KBM-7 (cell line): ENCODE measurements around the gene GPR160.
A peak's percentile ranks its signal among the peaks of the same experiment; 100 is the strongest.

ENCODE experiments used
- DNase-seq: peaks from one replicate; pipeline ENCODE4 v3.0.0-alpha.2; 2015
- in situ Hi-C: fragments of 300-500 bp; cut with MboI; formaldehyde crosslinking; loops from 2 replicates; pipeline ENCODE4 v1.14.3; 2020; ENCODE audit warnings: low sequenced_read_pairs, low pct_unique_long_range_greater_than_20kb, mixed read lengths

Gene GPR160

DNA sequence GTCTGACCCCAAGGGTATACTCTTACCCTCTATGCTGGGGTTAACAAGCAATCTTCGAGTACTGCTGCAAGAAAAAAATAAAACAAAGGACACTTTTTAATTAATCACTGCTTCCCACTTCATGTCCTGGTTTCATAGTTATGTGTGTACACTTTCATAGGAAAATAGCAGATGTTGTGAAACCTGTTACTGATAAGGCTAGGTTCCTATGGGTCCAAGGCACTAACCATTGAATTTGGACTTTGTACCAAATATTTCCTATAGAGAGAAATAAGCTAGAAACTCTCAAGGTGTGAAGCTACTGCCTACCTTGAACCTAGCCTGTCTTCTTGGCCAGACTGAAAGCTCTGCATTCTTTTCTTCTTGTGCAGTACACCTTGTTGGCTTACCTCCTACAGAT lies 14.6 kb upstream of the GPR160 start:
- no peak for DNase-seq
- in situ Hi-C loops = no loop called here

GRCh38 chr3:170024581-170024980 lies 13.2 kb upstream of the GPR160 start:
- no peak for DNase-seq
- in situ Hi-C loops = no loop called here

DNA sequence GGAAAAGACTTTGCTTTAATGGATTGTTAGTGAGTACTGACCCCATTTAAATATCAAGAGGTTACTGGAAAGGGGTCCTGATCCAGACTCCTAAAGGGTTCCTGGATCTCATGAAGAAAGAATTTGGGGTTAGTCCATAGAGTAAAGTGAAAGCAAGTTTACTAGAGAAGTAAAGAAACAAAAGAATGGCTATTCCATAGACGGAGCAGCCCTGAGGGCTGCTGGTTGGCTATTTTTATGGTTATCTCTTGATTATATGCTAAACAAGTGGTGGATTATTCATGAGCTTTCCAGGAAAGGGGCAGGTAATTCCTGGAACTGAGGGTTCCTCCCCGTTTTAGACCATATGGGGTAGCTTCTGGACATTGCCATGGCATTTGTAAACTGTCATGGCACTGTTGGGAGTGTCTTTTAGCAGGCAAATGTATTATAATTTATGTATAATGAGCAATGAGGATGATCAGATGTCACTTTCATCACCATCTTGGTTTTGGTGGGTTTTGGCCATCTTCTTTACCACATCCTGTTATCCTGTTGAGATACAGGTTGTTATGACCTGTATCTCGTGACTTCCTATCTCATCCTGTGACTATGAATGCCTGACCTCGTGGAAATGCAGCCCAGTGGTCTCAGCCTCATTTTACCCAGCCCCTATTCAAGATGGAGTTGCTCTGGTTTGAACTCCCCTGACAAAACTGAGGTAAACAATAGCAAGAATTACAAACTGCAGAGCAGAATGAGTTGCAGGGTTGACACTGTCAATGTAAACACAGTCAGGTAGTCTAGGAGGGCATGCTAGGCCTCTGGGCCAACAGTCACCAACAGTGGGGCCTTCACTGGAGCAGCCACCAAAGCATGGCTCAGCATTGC lies 10.3 kb upstream of the GPR160 start:
- DNase-seq = no peak
- in situ Hi-C loops = no loop called here

GRCh38 chr3:170033489-170033888 lies 4.3 kb upstream of the GPR160 start:
- in situ Hi-C loops = no loop called here
- DNase-seq = peak; percentile 91

DNA sequence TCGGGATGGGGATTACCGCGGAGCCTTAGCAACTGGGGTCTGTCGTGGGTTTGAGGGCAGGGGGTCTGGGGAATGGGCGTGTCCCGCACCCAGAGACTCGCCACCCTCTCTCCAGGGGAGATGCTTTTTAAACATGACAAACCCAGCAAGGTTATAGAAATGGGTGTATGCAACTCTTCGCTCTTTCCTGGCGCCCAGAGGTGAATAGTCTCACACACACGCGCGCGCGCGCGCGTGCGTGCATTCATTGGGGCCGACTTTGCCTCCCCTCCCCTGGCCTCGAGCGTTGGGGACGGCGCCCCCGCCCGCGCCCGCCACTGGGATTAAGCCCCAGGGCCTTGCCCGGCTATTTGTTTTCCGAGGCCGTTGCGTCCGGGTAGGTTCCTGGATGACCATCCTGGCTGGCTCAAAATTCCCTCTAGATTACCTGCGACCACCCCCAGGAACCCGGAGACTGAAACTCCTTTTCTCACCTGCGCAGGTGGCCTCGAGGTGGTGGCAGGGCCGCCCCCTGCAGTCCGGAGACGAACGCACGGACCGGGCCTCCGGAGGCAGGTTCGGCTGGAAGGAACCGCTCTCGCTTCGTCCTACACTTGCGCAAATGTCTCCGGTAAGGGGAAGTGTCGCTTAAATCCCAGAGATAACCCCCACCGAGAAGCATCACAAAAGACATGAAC lies 777 bp downstream of the GPR160 start:
- in situ Hi-C loops = no loop called here
- DNase-seq = peak; percentile 57

DNA sequence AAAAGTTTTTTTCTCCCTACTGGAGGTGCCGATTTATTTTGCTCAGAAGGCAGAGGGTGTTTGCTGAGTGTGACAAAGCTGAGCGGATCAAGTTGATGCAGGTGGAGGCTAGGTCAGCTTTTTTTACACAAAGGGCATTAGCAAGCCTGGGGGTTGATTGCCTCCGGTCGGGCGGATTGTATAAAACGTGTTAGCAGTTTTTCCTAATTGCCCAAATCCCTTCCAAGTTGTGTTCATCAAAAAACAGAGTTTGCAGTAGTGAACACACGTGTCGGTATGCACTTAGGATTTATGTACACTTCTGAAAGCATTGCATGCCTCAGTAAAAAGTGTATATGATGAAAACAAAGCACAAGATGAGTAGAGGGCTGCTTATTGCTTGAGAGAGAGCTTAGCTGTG lies 2.6 kb downstream of the GPR160 start:
- in situ Hi-C loops = no loop called here

GRCh38 chr3:170043506-170043905 lies 5.7 kb downstream of the GPR160 start:
- in situ Hi-C loops = no loop called here
- DNase-seq = no peak

More for the DNA sequence above, 2.6 kb downstream of the GPR160 start:
- DNase-seq = no peak

DNA sequence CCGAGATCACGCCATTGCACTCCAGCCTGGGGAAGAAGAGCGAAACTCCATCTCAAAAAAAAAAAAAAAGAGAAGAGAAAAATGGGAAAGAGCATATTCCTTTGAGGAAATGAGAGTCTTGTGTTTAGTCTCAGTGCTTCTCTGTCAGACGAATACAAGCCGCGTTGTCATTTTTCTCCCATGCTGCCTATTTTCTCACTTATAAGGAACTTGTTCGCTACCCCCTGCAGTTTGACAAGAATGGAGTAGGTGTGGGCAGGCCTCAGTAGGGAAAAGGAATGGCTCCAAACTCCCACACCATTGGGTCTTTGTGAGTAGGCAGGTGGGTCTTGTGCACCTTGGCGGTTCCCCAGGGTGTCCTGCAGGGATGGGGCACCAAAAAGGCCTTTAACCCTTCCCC lies 6.5 kb downstream of the GPR160 start:
- in situ Hi-C loops = no loop called here

GRCh38 chr3:170044795-170045244 lies 7.0 kb downstream of the GPR160 start:
- DNase-seq = peak; percentile 77
- in situ Hi-C loops = no loop called here

More for the DNA sequence above, 6.5 kb downstream of the GPR160 start:
- DNase-seq = no peak

DNA sequence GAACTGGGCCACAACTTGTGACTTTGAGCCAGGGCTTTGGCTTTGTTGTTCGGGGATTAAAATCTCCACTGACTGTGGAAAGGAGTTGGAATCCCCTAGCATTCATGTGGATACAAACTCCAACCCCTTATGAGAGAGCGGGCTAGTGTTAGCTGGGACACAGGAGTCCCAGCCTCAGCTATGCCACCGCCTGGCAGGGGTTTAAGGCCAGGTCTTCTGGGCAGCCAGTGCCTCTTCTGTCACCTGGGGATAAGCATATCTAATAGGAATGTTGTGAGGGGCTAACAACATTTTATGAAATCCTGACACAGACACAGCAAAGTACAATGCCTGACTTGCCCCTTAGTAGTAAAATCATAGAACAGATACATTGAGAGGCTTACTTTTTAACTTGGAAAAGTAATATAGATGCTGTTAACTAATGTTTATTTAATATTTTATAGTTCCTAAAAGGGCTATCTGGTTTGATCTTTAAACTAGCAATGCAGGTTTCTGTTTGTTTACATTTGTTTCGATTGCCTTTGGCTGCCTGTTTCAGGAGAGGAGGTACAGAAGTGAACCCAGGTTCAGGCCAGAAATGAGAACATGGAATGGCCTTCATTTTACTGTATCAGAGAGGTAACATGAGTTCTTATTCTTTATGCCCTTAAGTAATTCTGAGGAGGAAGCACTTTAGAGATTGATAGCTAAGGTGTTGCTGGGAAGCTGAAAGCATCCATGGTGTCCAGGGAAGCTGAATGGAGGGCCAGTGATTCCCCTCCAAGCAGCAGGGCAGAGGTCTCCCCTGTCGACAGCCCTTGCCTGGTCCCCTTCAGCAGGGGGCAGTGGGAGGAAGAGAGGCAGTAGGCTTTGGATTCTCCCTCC lies 8.7 kb downstream of the GPR160 start:
- no peak for DNase-seq
- in situ Hi-C loops = no loop called here

GRCh38 chr3:170047133-170047404 lies 9.3 kb downstream of the GPR160 start:
- in situ Hi-C loops = no loop called here
- no peak for DNase-seq

DNA sequence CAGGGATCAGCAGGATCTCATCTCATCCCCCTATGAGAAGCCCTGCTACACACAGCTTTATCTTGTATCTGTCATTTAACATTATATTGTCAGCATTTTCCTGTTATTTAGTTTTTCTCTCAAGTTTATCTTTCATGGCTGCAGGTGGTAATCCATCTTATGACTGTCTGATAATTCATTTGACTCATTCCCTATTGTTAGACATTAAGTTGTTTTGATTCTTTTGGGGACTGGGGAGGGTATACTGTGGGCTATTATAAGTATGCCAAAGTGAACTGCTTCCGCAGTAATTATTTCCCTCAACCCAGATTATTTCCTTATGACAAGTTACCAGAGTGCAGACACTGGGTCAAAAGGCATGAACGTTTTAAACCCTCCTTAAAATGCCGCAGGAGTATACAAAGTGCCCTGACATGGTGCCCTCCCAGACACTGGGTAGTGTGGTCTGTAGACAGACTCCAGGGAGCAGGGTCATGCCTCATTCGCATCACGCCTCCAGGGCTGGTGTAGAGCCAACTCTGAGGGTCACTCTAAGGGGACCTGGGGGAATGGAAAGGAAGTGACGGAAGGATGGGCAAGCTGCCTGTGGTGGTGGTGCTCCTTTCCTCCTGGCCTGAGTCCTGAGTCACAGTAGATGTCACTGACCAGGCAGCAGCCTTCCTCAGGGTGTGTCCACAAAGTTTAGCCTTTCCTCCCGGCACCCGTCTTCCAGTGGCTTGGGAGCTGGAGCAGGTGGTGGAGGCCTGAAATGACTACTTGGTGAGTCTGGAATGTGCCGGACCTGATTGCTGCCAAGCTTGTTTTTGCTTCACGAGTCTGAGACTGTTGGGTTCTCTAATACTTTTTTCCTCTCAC lies 11.6 kb downstream of the GPR160 start:
- no peak for DNase-seq
- in situ Hi-C loops = no loop called here

DNA sequence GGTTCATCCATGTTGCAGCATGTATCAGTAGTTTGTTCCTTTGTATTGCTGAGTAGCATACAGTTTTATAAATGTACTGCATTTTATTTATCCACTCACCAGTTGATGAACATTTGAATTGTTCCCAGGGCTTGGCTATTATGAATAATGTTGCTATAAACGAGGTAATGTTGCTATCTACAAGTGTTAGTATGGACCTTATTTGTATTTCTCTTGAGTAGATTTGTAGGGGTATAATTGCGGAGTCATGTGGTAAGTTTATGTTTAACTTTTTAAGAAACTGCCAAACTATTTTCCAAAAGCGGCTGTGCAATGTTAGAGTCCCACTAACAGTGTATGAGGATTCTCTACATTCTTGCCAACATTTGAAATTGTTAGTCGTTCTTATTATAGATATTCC lies 13.0 kb downstream of the GPR160 start:
- DNase-seq = no peak
- in situ Hi-C loops = no loop called here

GRCh38 chr3:170052398-170052797 lies 14.6 kb downstream of the GPR160 start:
- in situ Hi-C loops = no loop called here
- no peak for DNase-seq

- in situ Hi-C loops = no loop called here
- DNase-seq = peak; percentile 26
Measured at GRCh38 chr3:170054204-170054603, 16.4 kb downstream of the GPR160 start.

DNA sequence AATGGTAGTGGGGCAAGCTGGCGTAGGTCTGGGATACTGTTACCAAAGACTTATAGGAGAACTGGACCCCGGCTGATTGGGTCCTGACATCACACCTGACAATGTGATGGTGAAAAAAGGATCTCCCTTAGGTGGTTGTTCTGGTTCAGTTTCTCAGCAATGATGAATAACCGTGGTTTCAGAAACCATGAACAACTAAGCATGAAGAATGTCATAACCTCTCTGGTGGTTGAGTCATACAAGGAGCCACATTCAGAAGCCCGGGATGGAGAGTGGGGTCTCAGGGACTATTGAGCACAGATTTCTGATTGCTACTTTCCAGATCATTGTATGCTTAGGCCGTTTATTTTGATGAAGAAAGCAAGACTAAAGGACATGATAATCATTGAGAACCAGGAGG lies 17.4 kb downstream of the GPR160 start:
- no peak for DNase-seq
- in situ Hi-C loops = no loop called here

GRCh38 chr3:170056710-170057454 lies 19.1 kb downstream of the GPR160 start:
- DNase-seq = no peak
- in situ Hi-C loops = no loop called here

- in situ Hi-C loops = no loop called here
Measured at GRCh38 chr3:170057550-170057949, 19.8 kb downstream of the GPR160 start.

More at GRCh38 chr3:170057550-170057949, 19.8 kb downstream of the GPR160 start:
- no peak for DNase-seq
